Vagina (tissue), 2 donors: Measurements from ENCODE around the gene GHRHR.

Experiments
- CTCF ChIP-seq, 3 experiments: fragments of 450-650 bp in 2 of 3; fragments of 200-600 bp in 1 of 3; sonication (generic) in 1 of 3; IDR thresholded peaks; one replicate each; pipeline ENCODE4 v1.5.1; 2017 to 2019; ENCODE audit warnings: antibody characterized with exemption in 3 of 3, mild to moderate bottlenecking in 2 of 3, moderate library complexity in 2 of 3
- POLR2AphosphoS5 ChIP-seq, 2 donors: sonication (generic); formaldehyde crosslinking; IDR thresholded peaks; one replicate each; pipeline ENCODE4 v1.9.0; 2017; ENCODE audit warnings: antibody characterized with exemption in 2 of 2, mild to moderate bottlenecking in 2 of 2, low read depth in 1 of 2; ENCODE audit not compliant: insufficient read depth in 1 of 2

GRCh38 chr7:30963842-30964241, at the start of gene GHRHR:
- no peak for TF ChIP-seq CTCF (IDR thresholded peaks at IDR 0.05)
- TF ChIP-seq POLR2AphosphoS5 (IDR thresholded peaks at IDR 0.05; ENCODE audit: insufficient read depth in 1 of 2, low read depth in 1 of 2): no peak
